ENCODE results near the gene SGMS2. TPM values are rescaled to one million over a fixed set of nuclear protein-coding genes. Genes with fewer than 3 reads are reported as not detected.

Gene SGMS2
- total RNA-seq, 1 experiment from 2014 or later, result 77.8 TPM

DNA sequence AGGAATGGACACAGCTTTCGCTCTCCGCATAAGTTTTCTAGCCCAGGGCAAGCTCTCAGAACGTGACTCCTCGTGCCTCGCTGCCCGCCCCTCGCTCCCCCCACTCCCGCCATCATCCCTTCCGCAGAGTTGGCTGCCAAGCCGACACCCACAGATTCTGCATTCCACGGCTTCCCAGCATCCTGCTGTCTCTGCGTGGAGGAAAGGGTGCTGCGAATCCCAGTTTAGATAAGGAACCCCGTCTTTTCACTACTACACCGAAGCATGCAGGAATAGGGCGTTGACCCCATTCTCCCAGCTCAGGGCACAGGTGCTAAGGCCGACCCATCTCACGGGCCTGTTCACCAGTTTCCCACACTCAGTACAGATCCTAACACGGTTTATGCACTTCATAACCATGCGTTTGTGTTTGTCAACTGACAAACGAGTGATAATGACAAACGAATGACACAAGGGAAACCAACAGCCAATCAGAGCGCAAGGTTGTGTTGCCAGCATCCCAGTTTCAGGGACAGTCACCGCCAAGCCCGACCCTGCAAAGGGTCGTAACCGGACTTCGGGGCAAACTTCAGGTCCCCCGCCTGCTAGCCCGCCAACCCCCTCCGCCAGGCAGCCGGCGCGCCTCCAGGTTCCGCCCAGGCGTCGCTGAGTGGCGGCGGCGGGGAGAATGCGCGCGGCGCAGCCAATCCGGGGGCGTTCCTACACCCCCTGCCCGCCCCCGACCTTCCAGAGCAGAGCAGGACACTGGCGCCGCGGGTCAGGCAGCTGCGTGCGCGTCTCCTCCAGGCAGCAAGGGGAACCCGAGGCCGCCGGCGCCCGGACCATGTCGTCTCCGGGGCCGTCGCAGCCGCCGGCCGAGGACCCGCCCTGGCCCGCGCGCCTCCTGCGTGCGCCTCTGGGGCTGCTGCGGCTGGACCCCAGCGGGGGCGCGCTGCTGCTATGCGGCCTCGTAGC, 106.4 kb downstream of the SGMS2 start, which contains the start of gene CYP2U1:
Gene CYP2U1 (plus strand): TSS at position 729 of the 954 bp plus-strand sequence. CDS start 95 bp downstream, at position 824.
- BruUV-seq (replicated peaks), result no TSS peak
- H3K36me3 Mint-ChIP-seq (ENCODE audit: insufficient read depth, unreplicated experiment), result no peaks in the 10 kb centered on the region
- peak; percentile 79 for DNase-seq (ENCODE audit: unreplicated experiment)
- H3K4me1 Mint-ChIP-seq (ENCODE audit: insufficient read depth, unreplicated experiment), result peaks cover 18% of the 10 kb centered on the region
- no peaks in the 10 kb centered on the region for H3K27me3 Mint-ChIP-seq (ENCODE audit: insufficient read depth, unreplicated experiment)
- intact Hi-C loops (cut with micrococcal nuclease), result loop anchor here (5.0 kb wide), 1 partner anchor 61 kb away; no protein-coding TSS in a partner anchor
- ChIA-PET POLR2A (interaction anchor here (0.6 to 3.6 kb wide), 9 partner anchors 10 to 211 kb away, joined by 3 to 15 read pairs (median 4); partner anchors contain the start of genes PAPSS1 and SGMS2), CTCF (interaction anchor here (0.6 to 1.5 kb wide), 3 partner anchors 88 to 778 kb away, joined by 3 to 4 read pairs (median 3); no protein-coding TSS in a partner anchor)
- TF ChIP-seq, protein P1, sequence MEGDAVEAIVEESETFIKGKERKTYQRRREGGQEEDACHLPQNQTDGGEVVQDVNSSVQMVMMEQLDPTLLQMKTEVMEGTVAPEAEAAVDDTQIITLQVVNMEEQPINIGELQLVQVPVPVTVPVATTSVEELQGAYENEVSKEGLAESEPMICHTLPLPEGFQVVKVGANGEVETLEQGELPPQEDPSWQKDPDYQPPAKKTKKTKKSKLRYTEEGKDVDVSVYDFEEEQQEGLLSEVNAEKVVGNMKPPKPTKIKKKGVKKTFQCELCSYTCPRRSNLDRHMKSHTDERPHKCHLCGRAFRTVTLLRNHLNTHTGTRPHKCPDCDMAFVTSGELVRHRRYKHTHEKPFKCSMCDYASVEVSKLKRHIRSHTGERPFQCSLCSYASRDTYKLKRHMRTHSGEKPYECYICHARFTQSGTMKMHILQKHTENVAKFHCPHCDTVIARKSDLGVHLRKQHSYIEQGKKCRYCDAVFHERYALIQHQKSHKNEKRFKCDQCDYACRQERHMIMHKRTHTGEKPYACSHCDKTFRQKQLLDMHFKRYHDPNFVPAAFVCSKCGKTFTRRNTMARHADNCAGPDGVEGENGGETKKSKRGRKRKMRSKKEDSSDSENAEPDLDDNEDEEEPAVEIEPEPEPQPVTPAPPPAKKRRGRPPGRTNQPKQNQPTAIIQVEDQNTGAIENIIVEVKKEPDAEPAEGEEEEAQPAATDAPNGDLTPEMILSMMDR (IDR thresholded peaks at IDR 0.05; ENCODE audit: unreplicated experiment), result no peak
- peak within 1 kb of the TSS; percentile 81 for H3K4me3 Mint-ChIP-seq (ENCODE audit: unreplicated experiment)
- H3K27ac Mint-ChIP-seq (ENCODE audit: low read depth, unreplicated experiment), result no peak within 1 kb of the TSS
- H3K9me3 Mint-ChIP-seq (ENCODE audit: unreplicated experiment), result no peaks in the 10 kb centered on the region

DNA sequence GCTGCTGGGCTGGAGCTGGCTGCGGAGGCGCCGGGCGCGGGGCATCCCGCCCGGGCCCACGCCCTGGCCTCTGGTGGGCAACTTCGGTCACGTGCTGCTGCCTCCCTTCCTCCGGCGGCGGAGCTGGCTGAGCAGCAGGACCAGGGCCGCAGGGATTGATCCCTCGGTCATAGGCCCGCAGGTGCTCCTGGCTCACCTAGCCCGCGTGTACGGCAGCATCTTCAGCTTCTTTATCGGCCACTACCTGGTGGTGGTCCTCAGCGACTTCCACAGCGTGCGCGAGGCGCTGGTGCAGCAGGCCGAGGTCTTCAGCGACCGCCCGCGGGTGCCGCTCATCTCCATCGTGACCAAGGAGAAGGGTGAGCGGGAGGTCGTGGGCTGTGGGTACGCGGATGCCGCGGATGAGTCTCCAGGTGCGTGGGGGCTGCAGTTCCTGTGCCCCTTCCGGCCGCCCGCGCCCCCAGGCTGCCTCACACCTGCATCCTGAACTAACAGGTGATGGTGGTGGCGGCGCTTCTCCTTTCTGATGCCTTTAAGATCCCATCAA, 107.1 kb downstream of the SGMS2 start:
- H3K4me1 Mint-ChIP-seq (ENCODE audit: insufficient read depth, unreplicated experiment), result peaks cover 20% of the 10 kb centered on the region
- DNase-seq (ENCODE audit: unreplicated experiment), result no peak
- ChIA-PET POLR2A (interaction anchor here (0.6 to 3.6 kb wide), 7 partner anchors 9 to 212 kb away, joined by 3 to 15 read pairs (median 5); partner anchors contain the start of genes PAPSS1 and SGMS2), CTCF (interaction anchor here (0.6 to 1.4 kb wide), 2 partner anchors 87 to 779 kb away, joined by 3 read pairs; no protein-coding TSS in a partner anchor)
- BruUV-seq (replicated peaks), result no TSS peak
- no peaks in the 10 kb centered on the region for H3K36me3 Mint-ChIP-seq (ENCODE audit: insufficient read depth, unreplicated experiment)
- no peaks in the 10 kb centered on the region for H3K9me3 Mint-ChIP-seq (ENCODE audit: unreplicated experiment)
- no peak overlapping the region for H3K27ac Mint-ChIP-seq (ENCODE audit: low read depth, unreplicated experiment)
- intact Hi-C loops (cut with micrococcal nuclease), result loop anchor here (5.0 kb wide), 1 partner anchor 60 kb away; no protein-coding TSS in a partner anchor
- TF ChIP-seq, protein P1 (IDR thresholded peaks at IDR 0.05; ENCODE audit: unreplicated experiment), result no peak
- H3K27me3 Mint-ChIP-seq (ENCODE audit: insufficient read depth, unreplicated experiment), result no peaks in the 10 kb centered on the region
- H3K4me3 Mint-ChIP-seq (ENCODE audit: unreplicated experiment), result peak overlapping the region; percentile 81

DNA sequence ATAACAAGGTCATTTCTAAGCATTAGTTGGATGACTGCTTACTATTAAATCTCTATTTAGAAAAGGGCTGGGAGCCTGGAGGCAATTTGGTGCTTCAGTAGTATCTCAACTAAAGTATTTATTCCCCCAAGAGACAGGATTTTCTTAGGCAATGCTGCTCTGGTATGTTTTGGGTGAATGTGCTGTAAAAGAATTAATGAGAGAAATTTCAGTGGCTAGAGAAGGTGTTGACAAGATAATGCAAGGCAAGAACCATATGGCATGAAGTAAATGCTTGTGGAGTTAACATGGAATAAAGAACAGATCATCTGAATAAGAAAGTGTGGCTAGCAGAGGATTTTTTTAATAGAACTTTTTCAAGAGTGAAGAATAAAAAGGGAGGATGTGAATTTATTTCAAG, 110.5 kb downstream of the SGMS2 start:
- TF ChIP-seq, protein P1 (IDR thresholded peaks at IDR 0.05; ENCODE audit: unreplicated experiment), result no peak
- no peak for DNase-seq (ENCODE audit: unreplicated experiment)
- H3K27me3 Mint-ChIP-seq (ENCODE audit: insufficient read depth, unreplicated experiment), result no peaks in the 10 kb centered on the region
- BruUV-seq (replicated peaks), result no TSS peak
- H3K9me3 Mint-ChIP-seq (ENCODE audit: unreplicated experiment), result no peaks in the 10 kb centered on the region
- peaks cover 23% of the 10 kb centered on the region for H3K4me1 Mint-ChIP-seq (ENCODE audit: insufficient read depth, unreplicated experiment)
- POLR2A ChIA-PET, result no interaction called here
- CTCF ChIA-PET, result no interaction called here
- no peak overlapping the region for H3K27ac Mint-ChIP-seq (ENCODE audit: low read depth, unreplicated experiment)
- H3K36me3 Mint-ChIP-seq (ENCODE audit: insufficient read depth, unreplicated experiment), result peaks cover 7% of the 10 kb centered on the region
- no peak overlapping the region for H3K4me3 Mint-ChIP-seq (ENCODE audit: unreplicated experiment)
- intact Hi-C loops (cut with micrococcal nuclease), result no loop called here

DNA sequence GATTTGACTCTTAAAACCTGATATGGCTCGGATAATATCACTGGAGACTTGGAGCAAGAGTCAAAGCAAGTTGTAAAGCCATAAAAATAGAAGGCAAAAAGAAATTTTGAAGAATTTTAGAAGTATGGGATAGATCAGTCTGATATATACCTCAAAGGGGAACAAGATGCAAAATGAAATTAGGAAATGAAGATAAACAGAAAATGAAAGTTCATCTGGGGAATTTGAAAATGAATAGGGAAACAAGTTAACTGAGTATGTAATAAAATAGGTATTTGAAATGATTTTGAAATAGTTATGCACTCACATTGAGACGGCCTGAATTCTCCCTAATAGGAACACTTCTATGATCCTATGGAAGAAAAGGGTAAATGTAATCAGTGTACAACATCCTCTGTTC, 112.3 kb downstream of the SGMS2 start:
- DNase-seq (ENCODE audit: unreplicated experiment), result no peak
- CTCF ChIA-PET, result no interaction called here
- peaks cover 7% of the 10 kb centered on the region for H3K36me3 Mint-ChIP-seq (ENCODE audit: insufficient read depth, unreplicated experiment)

More for the DNA sequence above, 112.3 kb downstream of the SGMS2 start:
- TF ChIP-seq, protein P1 (IDR thresholded peaks at IDR 0.05; ENCODE audit: unreplicated experiment), result no peak
- no peak overlapping the region for H3K27ac Mint-ChIP-seq (ENCODE audit: low read depth, unreplicated experiment)
- H3K9me3 Mint-ChIP-seq (ENCODE audit: unreplicated experiment), result no peaks in the 10 kb centered on the region
- H3K4me3 Mint-ChIP-seq (ENCODE audit: unreplicated experiment), result no peak overlapping the region
- peaks cover 16% of the 10 kb centered on the region for H3K4me1 Mint-ChIP-seq (ENCODE audit: insufficient read depth, unreplicated experiment)
- POLR2A ChIA-PET, result no interaction called here
- H3K27me3 Mint-ChIP-seq (ENCODE audit: insufficient read depth, unreplicated experiment), result no peaks in the 10 kb centered on the region
- no TSS peak for BruUV-seq (replicated peaks)
- intact Hi-C loops (cut with micrococcal nuclease), result no loop called here

Measured in MCF 10A (cell line).